CD1c-positive myeloid dendritic cell (primary cell): ENCODE results near the gene BHLHA15.
A peak's percentile ranks its signal among the peaks of the same experiment; 100 is the strongest.

ENCODE experiments used
- DNase-seq: peaks from one replicate; pipeline ENCODE4 v3.0.0-alpha.2; 2016; ENCODE audit errors: extremely low spot score

Gene BHLHA15

GRCh38 chr7:98244871-98245270, 33.6 kb downstream of the BHLHA15 start:
- DNase-seq = no peak

- DNase-seq = no peak
Observed at GRCh38 chr7:98248156-98248555, 36.9 kb downstream of the BHLHA15 start.

GRCh38 chr7:98249106-98249505, 37.9 kb downstream of the BHLHA15 start:
- DNase-seq = peak; percentile 53

- no peak for DNase-seq
Observed at GRCh38 chr7:98250789-98251188, 39.5 kb downstream of the BHLHA15 start.

GRCh38 chr7:98251231-98251600, 40.0 kb downstream of the BHLHA15 start:
- peak; percentile 16 for DNase-seq

GRCh38 chr7:98251601-98252424, 40.6 kb downstream of the BHLHA15 start, which contains the start of gene TECPR1:
TSS of gene TECPR1 (minus strand) at chr7:98252232. CDS start at chr7:98246146, 6,086 bp downstream.
- DNase-seq = peak; percentile 96

GRCh38 chr7:98252425-98253054, 41.3 kb downstream of the BHLHA15 start:
- no peak for DNase-seq

- DNase-seq = no peak
Observed at GRCh38 chr7:98254516-98254915, 43.3 kb downstream of the BHLHA15 start.

GRCh38 chr7:98254951-98255610, 43.8 kb downstream of the BHLHA15 start:
- DNase-seq = peak; percentile 63

GRCh38 chr7:98256431-98256830, 45.2 kb downstream of the BHLHA15 start:
- DNase-seq = no peak

GRCh38 chr7:98257701-98258100, 46.5 kb downstream of the BHLHA15 start:
- DNase-seq = no peak
